Stimulated activated CD4-positive, alpha-beta T cell treated with anti-CD3 and anti-CD28 coated beads, Interleukin-4, amount 100 ng/mL, for 48 hours (primary cell): Measurements from ENCODE around the gene SDHA.
A peak's percentile ranks its signal among the peaks of the same experiment; 100 is the strongest.

ENCODE experiments used
- DNase-seq, 2 donors: peaks; one replicate each; pipeline ENCODE4 v3.0.0-alpha.2; 2020; ENCODE audit warnings: low read depth in 2 of 2

Gene SDHA

GRCh38 chr5:185095-186070 is 32.7 kb upstream of the SDHA start:
- DNase-seq = no peak

- no peak for DNase-seq
These were observed 31.8 kb upstream of the SDHA start for GRCh38 chr5:186091-187041.

GRCh38 chr5:187042-187431 is 31.1 kb upstream of the SDHA start:
- DNase-seq = no peak

GRCh38 chr5:187617-188451 is 30.3 kb upstream of the SDHA start:
- DNase-seq = no peak

- peak; percentile 84 to 86 for DNase-seq
These were observed 29.3 kb upstream of the SDHA start for GRCh38 chr5:188488-189481.

- DNase-seq = no peak
These were observed 28.6 kb upstream of the SDHA start for GRCh38 chr5:189486-189885.

GRCh38 chr5:189976-190365 is 28.1 kb upstream of the SDHA start:
- DNase-seq = no peak

- no peak for DNase-seq
These were observed 27.6 kb upstream of the SDHA start for GRCh38 chr5:190366-191035.

- no peak for DNase-seq
These were observed 26.8 kb upstream of the SDHA start, which contains the start of gene LRRC14B for GRCh38 chr5:191036-191948. Gene LRRC14B, plus strand, starts transcription at chr5:191495. Its CDS starts 44 bp downstream, at chr5:191539.

GRCh38 chr5:191949-192690 is 26.0 kb upstream of the SDHA start:
- no peak for DNase-seq

GRCh38 chr5:192691-192969 is 25.5 kb upstream of the SDHA start:
- no peak for DNase-seq

GRCh38 chr5:192970-193831 is 24.9 kb upstream of the SDHA start:
- no peak for DNase-seq

- no peak for DNase-seq
These were observed 24.0 kb upstream of the SDHA start for GRCh38 chr5:194102-194501.

GRCh38 chr5:194603-195209 is 23.4 kb upstream of the SDHA start:
- no peak for DNase-seq

- no peak for DNase-seq
These were observed 22.5 kb upstream of the SDHA start for GRCh38 chr5:195401-196160.

- no peak for DNase-seq
These were observed 21.8 kb upstream of the SDHA start for GRCh38 chr5:196350-196749.
